ENCODE results near the gene NISCH.

- TF ChIP-seq ESRRG (CRISPR knock-in tag; IDR thresholded peaks at IDR 0.05) (no peak), PATZ1 (CRISPR knock-in tag; IDR thresholded peaks at IDR 0.05; ENCODE audit: borderline replicate concordance) (no peak), ZFP3 (CRISPR knock-in tag; IDR thresholded peaks at IDR 0.05) (no peak), PPARA (CRISPR knock-in tag; IDR thresholded peaks at IDR 0.05; ENCODE audit: borderline replicate concordance) (no peak), CREB5 (CRISPR knock-in tag; IDR thresholded peaks at IDR 0.05; ENCODE audit: low read depth) (no peak), CSDC2 (CRISPR knock-in tag; IDR thresholded peaks at IDR 0.05) (no peak)
Observed at GRCh38 chr3:52481819-52482521, 26.6 kb downstream of the NISCH start.

Data from SK-N-SH treated with all-trans-retinoic acid at 6 μM for 48 hours (cell line).